Endodermal cell (in vitro differentiated cells): ENCODE data around the gene SPOCK1. TPM values are rescaled to one million over a fixed set of nuclear protein-coding genes. Genes with fewer than 3 reads are reported as not detected.

ENCODE experiments used
- DNase-seq: peaks from one replicate; pipeline ENCODE4 v3.0.0-alpha.2; 2017
- H3K27ac ChIP-seq: 2 replicates; pipeline ENCODE4 v1.5.1; 2013; ENCODE audit warnings: mild to moderate bottlenecking, low read depth, low read length, moderate library complexity
- H3K27me3 ChIP-seq: 2 replicates; pipeline ENCODE4 v1.6.1; 2013; ENCODE audit warnings: mild to moderate bottlenecking, low read length, moderate library complexity; ENCODE audit not compliant: insufficient read depth, control insufficient read depth, poor library complexity, severe bottlenecking
- H3K36me3 ChIP-seq: 2 replicates; pipeline ENCODE4 v1.7.0; 2013; ENCODE audit warnings: mild to moderate bottlenecking, low read length, moderate library complexity; ENCODE audit not compliant: control insufficient read depth, insufficient read depth
- H3K4me1 ChIP-seq: one replicate; pipeline ENCODE4 v1.7.0; 2013; ENCODE audit warnings: low read length; ENCODE audit not compliant: control insufficient read depth, insufficient read depth
- H3K4me3 ChIP-seq: 2 replicates; pipeline ENCODE4 v1.5.1; 2013; ENCODE audit warnings: mild to moderate bottlenecking, low read length, moderate library complexity
- H3K9ac ChIP-seq: 2 replicates; pipeline ENCODE4 v1.6.1; 2013; ENCODE audit warnings: mild to moderate bottlenecking, low read length, moderate library complexity; ENCODE audit not compliant: poor library complexity, severe bottlenecking; ENCODE audit errors: extremely low read depth
- H3K9me3 ChIP-seq: 2 replicates; pipeline ENCODE4 v1.6.1; 2013; ENCODE audit warnings: mild to moderate bottlenecking, low read length, moderate library complexity; ENCODE audit not compliant: control insufficient read depth
- H3K27ac Mint-ChIP-seq: 2 replicates; pipeline ENCODE4 v1.8.0; 2020; ENCODE audit warnings: mixed read lengths
- H3K27me3 Mint-ChIP-seq: 2 replicates; pipeline ENCODE4 v1.8.0; 2021; ENCODE audit warnings: mild to moderate bottlenecking, mixed read lengths; ENCODE audit not compliant: insufficient read depth
- H3K36me3 Mint-ChIP-seq: 2 replicates; pipeline ENCODE4 v1.8.0; 2020; ENCODE audit warnings: low read depth, mixed read lengths
- H3K4me1 Mint-ChIP-seq: 2 replicates; pipeline ENCODE4 v1.8.0; 2020; ENCODE audit warnings: mixed read lengths
- H3K4me3 Mint-ChIP-seq: 2 replicates; pipeline ENCODE4 v1.8.0; 2020; ENCODE audit warnings: mild to moderate bottlenecking, moderate library complexity, mixed read lengths
- H3K9me3 Mint-ChIP-seq: 2 replicates; pipeline ENCODE4 v1.8.0; 2020; ENCODE audit warnings: mild to moderate bottlenecking, mixed read lengths
- CTCF ChIP-seq: fragments of 200-600 bp; sonication (generic); conservative IDR thresholded peaks from 2 replicates; pipeline ENCODE4 v1.5.0; 2021; ENCODE audit warnings: antibody characterized with exemption, mild to moderate bottlenecking
- WGBS, 2 experiments: methylation state at CpG; one replicate each; pipeline versions ENCODE4 v1.1.5 to v1.1.7; 2013; ENCODE audit warnings: missing lambda C conversion rate in 2 of 2, mixed read lengths in 1 of 2; ENCODE audit not compliant: insufficient coverage in 1 of 2, insufficient read length in 1 of 2; 5-methylcytosine and 5-hydroxymethylcytosine counted together
- total RNA-seq, 2 donors: library from RNA; stranded (reverse); fragmentation: NEBNext Ultra II Directional in 1 of 2; extraction: Animal tissue kit (Norgen Biotek cat#: 25700) in 1 of 2; gene quantifications; 2 replicates in 1 of 2; 3 replicates in 1 of 2; pipeline ENCODE4 v1.2.1, GENCODE V29; 2021

SPOCK1 gene
- total RNA-seq, 2 donors from 2014 or later = 25.8 to 39.8 TPM

- no peaks in the 10 kb centered on the region for H3K4me1 ChIP-seq
- Mint-ChIP-seq H3K4me1 (no peaks in the 10 kb centered on the region), H3K27ac (no peak overlapping the region), H3K9me3 (no peaks in the 10 kb centered on the region), H3K4me3 (no peak overlapping the region), H3K27me3 (peaks cover 4% of the 10 kb centered on the region), H3K36me3 (no peaks in the 10 kb centered on the region)
- no peaks in the 10 kb centered on the region for H3K9me3 ChIP-seq
- 81 to 83% methylated on average over 4 of the region's 4 CpGs for WGBS, 2 experiments
- H3K9ac ChIP-seq = no peak overlapping the region
- no peak for TF ChIP-seq CTCF
- H3K27me3 ChIP-seq = peaks cover 3% of the 10 kb centered on the region
- no peak overlapping the region for H3K27ac ChIP-seq
- no peak for DNase-seq
- no peaks in the 10 kb centered on the region for H3K36me3 ChIP-seq
- H3K4me3 ChIP-seq = no peak overlapping the region
Observed at GRCh38 chr5:137470921-137471220, 28.3 kb downstream of the SPOCK1 start.

GRCh38 chr5:137470111-137470920 lies 28.8 kb downstream of the SPOCK1 start:
- Mint-ChIP-seq H3K4me1 (no peaks in the 10 kb centered on the region), H3K4me3 (no peak overlapping the region), H3K27me3 (peaks cover 7% of the 10 kb centered on the region), H3K9me3 (no peaks in the 10 kb centered on the region), H3K27ac (no peak overlapping the region), H3K36me3 (no peaks in the 10 kb centered on the region)
- H3K36me3 ChIP-seq = no peaks in the 10 kb centered on the region
- peaks cover 3% of the 10 kb centered on the region for H3K27me3 ChIP-seq
- 90 to 95% methylated on average over 3 to 5 of the region's 5 CpGs for WGBS, 2 experiments
- H3K27ac ChIP-seq = no peak overlapping the region
- DNase-seq = no peak
- no peak overlapping the region for H3K4me3 ChIP-seq
- no peaks in the 10 kb centered on the region for H3K9me3 ChIP-seq
- H3K4me1 ChIP-seq = no peaks in the 10 kb centered on the region
- H3K9ac ChIP-seq = no peak overlapping the region
- TF ChIP-seq CTCF = no peak

- Histone ChIP-seq H3K9me3 (no peaks in the 10 kb centered on the region), H3K4me3 (no peak overlapping the region), H3K36me3 (no peaks in the 10 kb centered on the region), H3K9ac (no peak overlapping the region), H3K27me3 (peaks cover 3% of the 10 kb centered on the region), H3K4me1 (no peaks in the 10 kb centered on the region), H3K27ac (no peak overlapping the region)
- Mint-ChIP-seq H3K4me1 (peaks cover 1% of the 10 kb centered on the region), H3K4me3 (no peak overlapping the region), H3K27ac (no peak overlapping the region), H3K27me3 (peaks cover 7% of the 10 kb centered on the region), H3K9me3 (no peaks in the 10 kb centered on the region), H3K36me3 (no peaks in the 10 kb centered on the region)
- TF ChIP-seq CTCF = no peak
- DNase-seq = no peak
- WGBS, 2 experiments = 84 to 85% methylated on average over 3 of the region's 3 CpGs
Observed at GRCh38 chr5:137466889-137467288, 32.2 kb downstream of the SPOCK1 start.
